ENCODE results near the gene EARS2. TPM values are rescaled to one million over a fixed set of nuclear protein-coding genes. Genes with fewer than 3 reads are reported as not detected.

Gene EARS2
- total and polyA plus RNA-seq, 2 of the 8 experiments (the other 6 are each of a cell fraction or from before 2014, with no cell fraction given), result 47.8 to 111 TPM

- Histone ChIP-seq H3K56ac (replicated peaks; ENCODE audit: insufficient read length, low read depth, low read length) (no peak overlapping the region), H4K91ac (replicated peaks; ENCODE audit: insufficient read length, low read length) (no peak overlapping the region), H3K27me3 (replicated peaks in 1 of 4; ENCODE audit: control insufficient read depth in 3 of 4, extremely low read depth in 1 of 4, insufficient read depth in 3 of 4, low read length in 3 of 4) (no peaks in the 10 kb centered on the region), H2BK20ac (ENCODE audit: low read length) (no peak overlapping the region), H3K23me2 (ENCODE audit: low read depth, low read length) (peaks cover 10% of the 10 kb centered on the region), H2BK120ac (replicated peaks; ENCODE audit: low read depth, low read length) (no peak overlapping the region), H3K79me2 (ENCODE audit: control insufficient read depth in 1 of 2, insufficient read depth in 2 of 2, low read length in 2 of 2) (peaks cover 25 to 31% of the 10 kb centered on the region in 2 experiments), H2BK12ac (ENCODE audit: low read depth, low read length) (no peak overlapping the region), H3K18ac (ENCODE audit: extremely low read depth, low read length) (no peak overlapping the region), H4K5ac (ENCODE audit: insufficient read length, low read depth, low read length) (no peak overlapping the region), H3K14ac (ENCODE audit: insufficient read length) (no peak overlapping the region), H3K4ac (replicated peaks; ENCODE audit: insufficient read length, low read depth, low read length) (no peak overlapping the region), H3K36me3 (ENCODE audit: control insufficient read depth in 2 of 4, insufficient read depth in 4 of 4, low read length in 3 of 4) (peaks cover 0 to 6% (median 1%) of the 10 kb centered on the region in 4 experiments; a peak in 1 of 8 replicates), H3K23ac (ENCODE audit: insufficient read length) (no peak overlapping the region), H3K4me3 (ENCODE audit: extremely low read depth in 1 of 4, insufficient read depth in 2 of 4, low read depth in 3 of 4, low read length in 4 of 4) (no peak overlapping the region), H2AK5ac (ENCODE audit: low read depth, low read length) (no peak overlapping the region), H2BK5ac (ENCODE audit: low read depth, low read length) (no peak overlapping the region), H4K8ac (ENCODE audit: extremely low read depth, insufficient read depth, low read length) (no peak overlapping the region), H3K4me1 (replicated peaks in 1 of 4; ENCODE audit: control insufficient read depth in 3 of 4, insufficient read depth in 4 of 4, low read length in 3 of 4) (peaks cover 0 to 3% (median 0%) of the 10 kb centered on the region in 4 experiments; a peak in 3 of 7 replicates), H4K20me1 (replicated peaks in 1 of 2; ENCODE audit: control insufficient read depth in 1 of 2, insufficient read depth in 2 of 2, low read length in 2 of 2) (peaks cover 7 to 14% of the 10 kb centered on the region in 2 experiments), H3K9ac (replicated peaks in 1 of 4; ENCODE audit: extremely low read depth in 1 of 4, low read depth in 3 of 4, low read length in 3 of 4) (no peak overlapping the region), H2AFZ (ENCODE audit: low read length) (no peak overlapping the region), H3K27ac (ENCODE audit: low read depth, low read length) (no peak overlapping the region), H3K79me1 (ENCODE audit: low read depth, low read length) (peaks cover 5% of the 10 kb centered on the region; the same call in 1 of the 2 replicates), H3K4me2 (ENCODE audit: insufficient read depth in 1 of 2, low read depth in 2 of 2, low read length in 2 of 2) (no peak overlapping the region), H3K9me3 (ENCODE audit: insufficient read depth in 2 of 2, low read depth in 1 of 2, low read length in 1 of 2) (no peaks in the 10 kb centered on the region), H2BK15ac (ENCODE audit: low read length) (no peak overlapping the region)
- WGBS, 2 experiments (ENCODE audit: extremely low coverage in 1 of 2, insufficient coverage in 1 of 2, insufficient read length in 1 of 2, insufficient replicate concordance in 2 of 2, low coverage in 1 of 2, low lambda C conversion rate in 2 of 2, missing lambda C conversion rate in 1 of 2), result 84% methylated on average over 7 of the region's 7 CpGs; no CpG with 5 or more reads in 1 of the 2 experiments
- ChIA-PET CTCF (ENCODE audit: partially characterized antibody) (no interaction called here), POLR2A (ENCODE audit: partially characterized antibody) (interaction anchor here (3.8 to 6.9 kb wide), 2 partner anchors 11 to 17 kb away, joined by 15 to 63 read pairs; no protein-coding TSS in a partner anchor)
- DNase-seq (ENCODE audit: low read depth in 1 of 2, low spot score in 2 of 2) (no peak), FAIRE-seq (no peak)
- TF ChIP-seq RBBP5 (IDR thresholded peaks at IDR 0.05; ENCODE audit: borderline replicate concordance, low read depth, low read length) (no peak), CTBP2 (IDR thresholded peaks at IDR 0.05; ENCODE audit: borderline replicate concordance, insufficient read depth, insufficient read length, low read length) (no peak), RNF2 (IDR thresholded peaks at IDR 0.05; ENCODE audit: borderline replicate concordance, low read depth, low read length, missing control alignments, poor library complexity, severe bottlenecking) (no peak), TCF12 (IDR thresholded peaks at IDR 0.05; ENCODE audit: low read depth, low read length) (no peak), BCL11A (IDR thresholded peaks at IDR 0.05; ENCODE audit: low read depth in 2 of 2, low read length in 2 of 2) (no peak), ASH2L (IDR thresholded peaks at IDR 0.05; ENCODE audit: low read length) (no peak), E2F6 (IDR thresholded peaks at IDR 0.05) (no peak), CHD2 (IDR thresholded peaks at IDR 0.05; ENCODE audit: low read length) (no peak), SIRT6 (IDR thresholded peaks at IDR 0.05; ENCODE audit: low read length) (no peak), TEAD4 (IDR thresholded peaks at IDR 0.05; ENCODE audit: low read depth, low read length) (no peak), RAD21 (IDR thresholded peaks at IDR 0.05 in 1 of 2, conservative IDR thresholded peaks at IDR 0.05 in 1 of 2; ENCODE audit: low read depth in 2 of 2, low read length in 2 of 2) (no peak), BACH1 (IDR thresholded peaks at IDR 0.05; ENCODE audit: low read length) (no peak), RXRA (IDR thresholded peaks at IDR 0.05; ENCODE audit: insufficient read depth, low read depth, low read length) (no peak)
These were observed 45.4 kb downstream of the EARS2 start for GRCh38 chr16:23511731-23512130.
